Smooth muscle cell (in vitro differentiated cells): ENCODE results near the gene NCAPH2. TPM values are rescaled to one million over a fixed set of nuclear protein-coding genes. Genes with fewer than 3 reads are reported as not detected.
A peak's percentile ranks its signal among the peaks of the same experiment; 100 is the strongest.

Experiments used
- DNase-seq: peaks from one replicate; lab custom pipeline; 2025; ENCODE audit not compliant: unreplicated experiment; lab: John Stamatoyannopoulos, UW
- H2AFZ ChIP-seq: fragments of 200-600 bp; sonication (generic); 2 replicates; pipeline ENCODE4 v1.6.0; 2016; ENCODE audit warnings: antibody characterized with exemption, low read depth, mild to moderate bottlenecking
- H3F3A ChIP-seq: fragments of 200-600 bp; sonication (generic); 2 replicates; pipeline ENCODE4 v1.6.0; 2017; ENCODE audit warnings: antibody characterized with exemption, low read depth
- H3K27ac ChIP-seq: fragments of 200-600 bp; sonication (generic); 2 replicates; pipeline ENCODE4 v1.5.1; 2016; ENCODE audit warnings: low read depth, mild to moderate bottlenecking
- H3K27me3 ChIP-seq: fragments of 200-600 bp; sonication (generic); 2 replicates; pipeline ENCODE4 v1.6.1; 2016; ENCODE audit warnings: low read depth, mild to moderate bottlenecking
- H3K36me3 ChIP-seq: fragments of 200-600 bp; sonication (generic); 2 replicates; pipeline ENCODE4 v1.5.1; 2016; ENCODE audit warnings: low read depth
- H3K4me1 ChIP-seq: fragments of 200-600 bp; sonication (generic); 2 replicates; pipeline ENCODE4 v1.5.1; 2016; ENCODE audit warnings: low read depth
- H3K4me2 ChIP-seq: fragments of 200-600 bp; sonication (generic); 2 replicates; pipeline ENCODE4 v1.6.0; 2016; ENCODE audit warnings: mild to moderate bottlenecking
- H3K4me3 ChIP-seq: fragments of 200-600 bp; sonication (generic); 2 replicates; pipeline ENCODE4 v1.5.1; 2016; ENCODE audit warnings: mild to moderate bottlenecking
- H3K79me2 ChIP-seq: fragments of 200-600 bp; sonication (generic); 2 replicates; pipeline ENCODE4 v1.6.0; 2016; ENCODE audit warnings: low read depth, mild to moderate bottlenecking
- H3K9ac ChIP-seq: fragments of 200-600 bp; sonication (generic); 2 replicates; pipeline ENCODE4 v1.6.0; 2016; ENCODE audit warnings: low read depth
- H3K9me3 ChIP-seq: fragments of 200-600 bp; sonication (generic); replicated peaks from 2 replicates; pipeline ENCODE4 v1.5.1; 2016; ENCODE audit warnings: low read depth
- H4K20me1 ChIP-seq: fragments of 200-600 bp; sonication (generic); 2 replicates; pipeline ENCODE4 v1.6.0; 2016; ENCODE audit warnings: low read depth
- WGBS: methylation state at CpG from one replicate; pipeline ENCODE4 v1.1.7; 2016; ENCODE audit warnings: low lambda C conversion rate; 5-methylcytosine and 5-hydroxymethylcytosine counted together
- polyA plus RNA-seq: library from polyadenylated mRNA; unstranded; fragments of >200 nt; fragmentation: Nextera tagmentation; extraction: Ambion mirVana; gene quantifications from 2 replicates; pipeline ENCODE4 v1.2.1, GENCODE V29; 2016
- total RNA-seq: library from RNA; depleted of rRNA; stranded (reverse); fragments of >200 nt; gene quantifications from 2 replicates; pipeline ENCODE4 v1.2.3, GENCODE V29; 2014
- TF ChIP-seq, protein P1 (sequence below): fragments of 200-600 bp; sonication (generic); IDR thresholded peaks from 2 replicates; pipeline ENCODE4 v1.5.1; 2017; ENCODE audit warnings: borderline replicate concordance, mild to moderate bottlenecking, antibody characterized with exemption; ENCODE audit not compliant: insufficient read depth, poor library complexity, severe bottlenecking

The NCAPH2 gene
- total and polyA plus RNA-seq, 2 experiments from 2014 or later = 24.1 to 45.7 TPM

DNA sequence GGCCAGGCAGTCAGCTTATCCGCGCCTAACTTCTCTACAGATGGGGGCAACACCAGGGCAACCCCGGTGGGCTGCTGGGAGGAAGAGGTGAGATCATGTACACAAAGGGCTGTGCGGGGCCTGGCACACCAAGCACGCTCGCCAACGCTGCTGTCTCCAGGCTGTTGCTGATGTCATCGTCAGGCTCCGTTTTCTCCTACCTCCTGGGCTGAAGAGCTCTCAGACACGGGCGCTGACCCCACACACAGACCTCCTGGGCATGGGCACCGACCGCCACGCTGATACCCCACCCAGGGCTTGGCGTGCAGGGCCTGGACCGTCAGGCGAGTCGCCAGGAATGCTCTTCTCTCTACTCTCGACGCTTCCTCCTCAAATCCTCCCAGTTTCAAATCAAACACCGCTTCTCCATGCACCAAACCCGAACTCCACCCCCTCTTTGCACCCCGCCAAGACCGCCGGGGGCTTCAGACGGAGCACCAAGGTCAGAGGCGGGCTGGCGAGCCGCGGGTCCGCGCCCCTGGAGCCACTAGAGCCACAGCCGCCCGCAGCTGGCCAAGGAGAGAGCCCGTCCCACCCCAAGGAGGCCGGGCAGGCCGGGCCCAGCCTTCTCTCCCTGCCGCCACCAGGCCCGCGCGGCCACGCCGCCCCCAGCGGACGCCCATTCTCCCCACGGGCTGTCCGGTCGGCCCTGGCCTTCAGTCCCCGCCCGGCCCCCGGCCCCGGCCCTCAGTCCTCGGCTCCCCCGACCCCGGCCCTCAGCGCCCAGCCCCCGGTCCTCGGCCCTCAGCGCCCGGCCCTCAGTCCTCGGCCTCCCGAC, 34.0 kb upstream of the NCAPH2 start:
- Histone ChIP-seq H3K79me2 (peaks cover 56% of the 10 kb centered on the region), H3K27ac (peak overlapping the region; percentile 68), H3F3A (no peaks in the 10 kb centered on the region), H3K9me3 (no peaks in the 10 kb centered on the region), H3K4me2 (peak overlapping the region; percentile 94), H3K4me1 (peaks cover 18% of the 10 kb centered on the region), H3K4me3 (peak overlapping the region; percentile 94), H2AFZ (no peak overlapping the region), H3K36me3 (no peaks in the 10 kb centered on the region), H3K9ac (peak overlapping the region; percentile 89), H4K20me1 (peaks cover 55% of the 10 kb centered on the region), H3K27me3 (no peaks in the 10 kb centered on the region)
- TF ChIP-seq, protein P1, sequence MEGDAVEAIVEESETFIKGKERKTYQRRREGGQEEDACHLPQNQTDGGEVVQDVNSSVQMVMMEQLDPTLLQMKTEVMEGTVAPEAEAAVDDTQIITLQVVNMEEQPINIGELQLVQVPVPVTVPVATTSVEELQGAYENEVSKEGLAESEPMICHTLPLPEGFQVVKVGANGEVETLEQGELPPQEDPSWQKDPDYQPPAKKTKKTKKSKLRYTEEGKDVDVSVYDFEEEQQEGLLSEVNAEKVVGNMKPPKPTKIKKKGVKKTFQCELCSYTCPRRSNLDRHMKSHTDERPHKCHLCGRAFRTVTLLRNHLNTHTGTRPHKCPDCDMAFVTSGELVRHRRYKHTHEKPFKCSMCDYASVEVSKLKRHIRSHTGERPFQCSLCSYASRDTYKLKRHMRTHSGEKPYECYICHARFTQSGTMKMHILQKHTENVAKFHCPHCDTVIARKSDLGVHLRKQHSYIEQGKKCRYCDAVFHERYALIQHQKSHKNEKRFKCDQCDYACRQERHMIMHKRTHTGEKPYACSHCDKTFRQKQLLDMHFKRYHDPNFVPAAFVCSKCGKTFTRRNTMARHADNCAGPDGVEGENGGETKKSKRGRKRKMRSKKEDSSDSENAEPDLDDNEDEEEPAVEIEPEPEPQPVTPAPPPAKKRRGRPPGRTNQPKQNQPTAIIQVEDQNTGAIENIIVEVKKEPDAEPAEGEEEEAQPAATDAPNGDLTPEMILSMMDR = no peak
- 13% methylated on average over 33 of the region's 62 CpGs for WGBS
- no peak for DNase-seq

DNA sequence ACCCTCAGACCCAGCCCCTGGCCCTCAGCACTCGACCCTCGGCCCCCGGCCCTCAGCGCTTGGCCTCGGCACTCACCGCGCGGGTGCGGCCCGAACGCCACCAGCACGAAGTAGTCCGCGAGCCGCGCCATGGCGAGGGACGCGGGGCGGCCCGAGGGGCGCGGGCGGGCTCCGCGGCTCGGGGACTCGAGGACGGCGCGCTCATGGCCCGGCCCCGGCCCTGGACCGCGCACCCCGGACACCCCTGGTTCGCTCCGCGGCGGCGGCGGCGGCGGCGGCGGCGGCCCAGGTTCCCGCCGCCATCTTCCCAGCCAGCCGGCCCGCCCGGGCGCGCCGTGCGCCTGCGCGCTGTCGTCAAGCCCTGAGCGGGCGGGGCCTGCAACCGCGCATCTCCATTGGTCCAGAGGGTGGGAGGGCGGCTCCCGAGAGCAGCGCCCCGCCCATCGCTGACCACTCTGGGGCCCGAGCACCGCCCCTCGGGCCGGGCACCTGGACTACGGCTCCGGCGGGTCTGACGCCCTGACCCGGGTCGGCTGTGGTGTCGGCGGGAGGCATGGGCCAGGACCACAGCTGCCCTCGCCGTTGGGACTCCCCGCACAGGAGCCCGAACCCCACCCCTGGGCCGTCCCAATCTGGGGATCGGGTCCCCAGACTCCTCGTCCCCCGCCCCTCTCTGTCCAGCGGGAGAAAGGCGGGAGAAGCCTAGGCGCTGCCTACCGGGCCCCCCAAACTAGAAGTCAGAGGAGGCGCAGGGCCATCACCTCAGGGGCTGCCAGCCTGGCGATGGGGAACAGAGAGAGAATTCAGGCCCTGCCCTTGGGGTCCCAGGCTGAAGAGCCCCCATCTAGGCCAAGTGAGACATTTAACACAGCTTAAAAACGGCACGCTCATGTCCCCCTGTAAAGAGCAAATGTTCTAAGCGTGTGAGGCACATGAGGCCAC, 33.0 kb upstream of the NCAPH2 start, which contains the start of gene SBF1:
Gene SBF1, minus strand, starts transcription at position 326 of the 942 bp plus-strand sequence. Its CDS starts 195 bp downstream, at position 131.
- H2AFZ ChIP-seq = peak within 1 kb of the TSS; percentile 74
- no peaks in the 10 kb centered on the region for H3K27me3 ChIP-seq
- no peaks in the 10 kb centered on the region for H3K9me3 ChIP-seq
- peaks cover 46% of the 10 kb centered on the region for H4K20me1 ChIP-seq
- peak within 1 kb of the TSS; percentile 94 for H3K4me2 ChIP-seq
- H3K4me1 ChIP-seq = peaks cover 15% of the 10 kb centered on the region
- peak within 1 kb of the TSS; percentile 89 for H3K9ac ChIP-seq
- H3K79me2 ChIP-seq = peaks cover 47% of the 10 kb centered on the region
- 13% methylated on average over 24 of the region's 97 CpGs for WGBS
- peak within 1 kb of the TSS; percentile 94 for H3K4me3 ChIP-seq
- no peaks in the 10 kb centered on the region for H3F3A ChIP-seq
- DNase-seq = peak; percentile 67
- no peaks in the 10 kb centered on the region for H3K36me3 ChIP-seq
- peak within 1 kb of the TSS; percentile 68 for H3K27ac ChIP-seq
- TF ChIP-seq, protein P1 = no peak

DNA sequence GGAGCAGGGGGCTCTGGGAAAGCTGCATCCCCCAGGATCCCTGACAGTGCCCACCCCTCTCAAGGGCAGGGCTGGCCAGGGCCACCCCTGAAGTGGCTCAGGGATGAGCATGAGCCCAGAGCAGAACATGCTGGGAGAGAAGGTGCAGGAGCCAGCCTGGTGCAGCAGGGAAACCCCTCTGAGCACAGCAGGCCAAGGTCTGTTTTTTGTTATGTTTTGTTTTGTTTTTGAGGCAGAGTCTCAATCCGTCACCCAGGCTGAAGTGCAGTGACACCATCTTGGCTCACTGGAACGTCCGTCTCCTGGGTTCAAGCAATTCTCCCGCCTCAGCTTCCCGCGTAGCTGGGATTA, 32.4 kb upstream of the NCAPH2 start:
- peaks cover 39% of the 10 kb centered on the region for H4K20me1 ChIP-seq
- no peaks in the 10 kb centered on the region for H3F3A ChIP-seq
- no peak overlapping the region for H2AFZ ChIP-seq
- H3K79me2 ChIP-seq = peaks cover 40% of the 10 kb centered on the region
- peak overlapping the region; percentile 94 for H3K4me3 ChIP-seq
- no peaks in the 10 kb centered on the region for H3K36me3 ChIP-seq
- peak overlapping the region; percentile 64 for H3K9ac ChIP-seq
- TF ChIP-seq, protein P1 = no peak
- H3K9me3 ChIP-seq = no peaks in the 10 kb centered on the region
- 95% methylated on average over 6 of the region's 6 CpGs for WGBS
- H3K27ac ChIP-seq = no peak overlapping the region
- peaks cover 12% of the 10 kb centered on the region for H3K4me1 ChIP-seq
- peak overlapping the region; percentile 94 for H3K4me2 ChIP-seq
- DNase-seq = no peak
- no peaks in the 10 kb centered on the region for H3K27me3 ChIP-seq
